Liver (tissue), 3 donors: ENCODE results near the gene EXOSC2.

ENCODE experiments used
- CTCF ChIP-seq: fragments of 150-350 bp; IDR thresholded peaks from 2 replicates; pipeline ENCODE4 v1.5.1; 2017; ENCODE audit warnings: improper control_type of control experiment, low read depth, low read length; ENCODE audit not compliant: missing input control
- GABPA ChIP-seq, 2 donors: IDR thresholded peaks in 1 of 2; conservative IDR thresholded peaks in 1 of 2; 2 replicates each; pipeline ENCODE4 v1.6.1; 2016; ENCODE audit warnings: antibody characterized with exemption in 2 of 2, mild to moderate bottlenecking in 1 of 2, moderate library complexity in 1 of 2
- HNF4A ChIP-seq, 2 donors: conservative IDR thresholded peaks; 2 replicates each; pipeline ENCODE4 v1.6.1; 2016; ENCODE audit warnings: antibody characterized with exemption in 2 of 2, mild to moderate bottlenecking in 2 of 2
- JUND ChIP-seq, 2 donors: IDR thresholded peaks; 2 replicates each; pipeline ENCODE4 v1.6.1; 2016; ENCODE audit warnings: antibody characterized with exemption in 2 of 2
- RAD21 ChIP-seq, 2 donors: IDR thresholded peaks; 2 replicates each; pipeline ENCODE4 v1.6.1; 2016; ENCODE audit warnings: antibody characterized with exemption in 2 of 2, mild to moderate bottlenecking in 2 of 2
- YY1 ChIP-seq: IDR thresholded peaks from 2 replicates; pipeline ENCODE4 v1.6.1; 2016; ENCODE audit warnings: antibody characterized with exemption, mild to moderate bottlenecking
- donor health status: healthy.
- donor health status: healthy.

GRCh38 chr9:130741831-130742449 is 48.4 kb downstream of the EXOSC2 start:
- TF ChIP-seq CTCF (no peak), GABPA (IDR thresholded peaks at IDR 0.05 in 1 of 2, conservative IDR thresholded peaks at IDR 0.05 in 1 of 2) (no peak), RAD21 (IDR thresholded peaks at IDR 0.05) (no peak), JUND (IDR thresholded peaks at IDR 0.05) (no peak), YY1 (no peak), HNF4A (conservative IDR thresholded peaks at IDR 0.05) (no peak)
